HG03354 (cell line): ENCODE results near the gene LCN6.
"Not testable (repeated sequence)": the region's sequence is repeated elsewhere in the genome, so short reads cannot be mapped to it uniquely, and the experiment has no call there.

Source experiments
- ATAC-seq: cut with Tn5 transposase; IDR thresholded peaks from one replicate; pipeline ENCODE4 v1.9.1; 2021; ENCODE audit warnings: mild to moderate bottlenecking; ENCODE audit not compliant: unreplicated experiment, poor library complexity, severe bottlenecking

Gene LCN6

DNA sequence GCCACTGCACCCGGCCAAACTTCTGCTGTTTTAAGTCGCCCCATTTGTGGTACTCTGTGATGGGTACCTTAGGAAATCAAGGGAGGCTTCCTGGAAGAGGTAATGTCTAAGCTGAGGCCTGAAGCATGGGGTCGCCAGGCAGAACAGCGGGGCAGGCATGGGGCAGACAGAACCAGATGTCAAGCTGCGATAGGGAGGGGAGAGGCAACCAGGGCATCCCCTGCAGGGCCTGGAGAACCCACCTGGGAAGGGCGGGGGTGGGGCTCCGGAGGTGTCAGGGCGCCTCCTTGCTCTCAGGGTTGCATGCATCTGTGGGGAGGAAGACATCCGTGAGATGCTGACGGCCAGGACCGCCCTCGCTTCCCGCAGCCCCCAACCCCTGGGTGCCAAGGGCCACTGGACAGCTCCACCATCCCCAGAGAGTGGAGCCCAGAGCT is 13.2 kb upstream of the LCN6 start:
- ATAC-seq = no peak

DNA sequence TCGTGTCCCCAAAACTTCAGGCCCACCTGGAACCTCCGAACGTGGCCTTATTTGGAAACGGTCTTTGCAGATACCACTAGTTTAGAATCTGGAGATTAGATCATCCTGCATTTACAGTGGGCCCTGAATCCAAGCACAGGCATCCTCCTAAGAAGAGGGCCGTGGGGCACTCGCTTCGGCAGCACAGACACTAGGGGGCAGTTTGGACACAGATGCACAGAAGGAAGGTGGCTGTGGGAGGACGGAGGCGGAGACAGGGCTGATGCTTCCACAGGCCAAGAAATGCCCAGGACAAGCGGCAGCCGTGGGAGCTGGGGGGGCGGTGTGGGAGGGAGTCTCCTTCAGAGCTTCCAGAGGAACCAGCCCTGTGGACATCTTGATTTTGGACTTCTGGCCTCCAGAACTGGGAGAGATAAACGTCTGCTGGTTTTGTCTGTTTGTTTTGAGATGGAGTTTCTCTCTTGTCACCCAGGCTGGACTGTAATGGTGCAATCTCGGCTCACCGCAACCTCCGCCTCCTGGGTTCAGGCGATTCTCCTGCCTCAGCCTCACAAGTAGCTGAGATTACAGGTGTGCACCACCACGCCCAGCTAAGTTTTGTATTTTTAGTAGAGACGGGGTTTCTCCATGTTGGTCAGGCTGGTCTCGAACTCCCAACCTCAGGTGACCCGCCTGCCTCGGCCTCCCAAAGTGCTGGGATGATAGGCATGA is 12.7 kb upstream of the LCN6 start:
- ATAC-seq = not testable (repeated sequence)

GRCh38 chr9:136760424-136760823 is 12.1 kb upstream of the LCN6 start:
- ATAC-seq = no peak

- ATAC-seq = no peak
Measured at GRCh38 chr9:136759436-136760325, 11.4 kb upstream of the LCN6 start.

DNA sequence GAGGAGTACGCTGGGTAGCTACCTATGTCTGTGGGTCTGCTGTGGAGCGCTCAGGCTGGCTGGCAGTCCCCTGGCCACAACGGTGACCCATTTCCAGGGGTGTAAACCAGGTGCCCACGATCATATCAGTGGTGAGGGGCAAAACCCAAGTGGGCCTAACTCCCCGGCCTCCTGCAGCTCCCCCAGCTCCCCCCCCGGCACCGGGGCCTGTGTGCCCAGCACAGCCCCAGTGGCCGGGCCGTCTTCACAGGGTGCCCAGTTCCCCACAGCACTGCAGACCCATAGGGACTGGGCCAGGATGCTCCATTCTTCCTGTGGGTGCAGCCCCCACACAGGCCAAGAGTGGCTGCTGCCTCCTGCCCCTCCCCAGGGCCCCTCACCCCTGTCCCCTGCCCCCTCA is 10.7 kb upstream of the LCN6 start:
- no peak for ATAC-seq

DNA sequence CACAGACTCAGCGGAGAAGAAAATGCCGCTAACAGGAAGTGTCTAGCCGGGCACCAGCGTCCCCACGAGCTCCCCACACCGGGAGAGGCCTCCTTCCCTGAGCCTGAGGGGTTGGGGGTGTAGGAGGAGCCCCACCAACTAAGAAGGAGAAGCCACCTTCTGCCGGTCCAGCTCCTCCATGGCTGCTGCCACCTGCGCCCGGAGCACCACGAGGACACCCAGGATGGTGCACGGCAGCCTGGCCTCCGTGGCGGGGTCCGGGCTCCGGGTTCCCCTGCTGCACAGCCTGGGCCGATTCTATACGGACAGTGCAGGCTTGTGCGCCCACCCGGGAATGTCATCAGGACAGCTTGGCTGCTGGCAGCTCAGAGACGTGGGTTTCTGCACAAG is 9.4 kb upstream of the LCN6 start:
- no peak for ATAC-seq

DNA sequence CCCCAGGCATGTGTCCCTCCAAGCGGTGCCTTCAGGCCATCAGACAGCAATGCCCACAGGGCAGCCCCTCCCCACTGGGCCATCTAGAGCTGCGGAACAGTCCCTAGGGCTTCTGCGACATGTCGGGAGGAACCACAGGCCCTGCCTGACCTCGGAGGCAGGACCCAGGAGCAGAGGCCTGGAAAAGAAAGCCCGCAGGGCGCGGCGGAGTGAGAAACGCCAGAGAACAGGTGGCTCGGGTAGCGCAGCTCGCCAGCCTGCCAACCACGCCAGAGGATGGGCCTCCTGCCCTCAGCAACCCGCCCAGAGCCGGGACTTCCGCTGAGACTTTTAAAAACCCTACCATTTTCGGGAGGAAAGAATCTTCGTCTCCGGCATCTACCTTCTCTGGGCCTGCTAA is 9.0 kb upstream of the LCN6 start:
- no peak for ATAC-seq

GRCh38 chr9:136756836-136757235 is 8.5 kb upstream of the LCN6 start:
- ATAC-seq = no peak

- no peak for ATAC-seq
Measured at GRCh38 chr9:136756134-136756438, 7.8 kb upstream of the LCN6 start.

DNA sequence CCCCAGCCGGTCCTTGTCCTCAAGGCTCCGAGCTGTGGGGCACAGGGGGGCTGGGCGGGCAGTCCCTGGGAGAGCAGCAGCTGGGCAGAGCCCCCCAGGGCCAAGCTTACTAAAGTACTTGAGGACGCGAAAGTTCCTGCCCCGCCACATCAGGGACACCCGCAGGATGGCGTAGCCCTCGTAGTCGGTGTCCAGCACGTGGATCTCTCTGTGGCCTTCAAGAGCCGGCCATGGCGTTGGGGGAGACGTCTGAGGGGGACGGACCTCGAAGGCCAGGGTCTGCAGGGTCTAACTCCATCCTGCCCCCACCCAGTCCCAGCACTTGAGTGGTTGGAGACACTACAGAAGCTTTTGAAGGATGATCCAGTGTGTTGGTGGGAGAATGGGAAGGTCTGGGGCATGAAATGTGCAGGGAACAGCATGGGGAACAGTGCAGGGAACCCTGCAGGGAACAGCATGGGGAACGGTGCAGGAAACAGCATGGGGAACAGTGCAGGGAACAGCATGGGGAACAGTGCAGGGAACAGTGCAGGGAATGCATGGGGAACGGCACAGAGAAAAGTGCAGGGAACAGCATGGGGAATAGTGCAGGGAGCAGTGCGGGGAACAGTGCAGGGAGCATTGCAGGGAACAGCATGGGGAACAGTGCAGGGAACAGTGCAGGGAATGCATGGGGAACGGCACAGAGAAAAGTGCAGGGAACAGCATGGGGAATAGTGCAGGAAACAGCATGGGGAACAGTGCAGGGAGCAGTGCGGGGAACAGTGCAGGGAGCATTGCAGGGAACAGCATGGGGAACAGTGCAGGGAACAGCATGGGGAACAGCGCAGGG is 7.2 kb upstream of the LCN6 start:
- ATAC-seq = not testable (repeated sequence)

DNA sequence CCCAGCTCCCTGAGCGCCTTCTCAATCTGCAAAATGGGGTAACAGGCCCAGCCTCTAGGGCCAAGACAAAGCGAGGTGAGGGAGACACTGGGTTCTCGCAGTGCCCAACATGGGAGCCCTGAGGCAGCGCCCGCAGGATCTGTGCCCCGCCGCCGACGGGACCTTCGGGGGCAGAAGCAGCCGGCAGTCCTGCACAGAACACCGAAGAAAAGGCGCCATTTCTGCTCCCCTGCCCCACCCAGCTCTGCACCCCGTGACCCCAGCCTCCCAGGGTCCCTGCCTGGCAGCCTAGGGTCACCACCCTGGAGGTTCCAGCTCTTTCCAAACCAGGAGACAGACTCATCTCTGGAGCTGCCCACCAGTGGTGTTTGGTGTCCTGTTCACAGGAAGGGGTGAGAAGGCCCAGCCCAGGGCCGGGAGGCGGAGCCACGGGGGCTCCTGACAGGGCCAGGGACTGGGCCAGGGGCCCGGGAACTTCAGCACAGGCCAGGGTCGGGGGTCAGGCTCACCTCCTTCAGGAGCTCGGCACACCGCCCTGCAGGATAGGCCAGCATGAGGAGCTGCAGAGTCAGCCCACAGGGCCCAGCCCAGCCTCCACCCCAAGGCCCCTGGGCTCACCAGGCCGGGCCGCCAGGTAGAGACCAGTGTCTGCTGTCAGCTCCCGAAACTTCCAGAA is 6.4 kb upstream of the LCN6 start:
- ATAC-seq = no peak

GRCh38 chr9:136754059-136754572 is 5.8 kb upstream of the LCN6 start:
- no peak for ATAC-seq

DNA sequence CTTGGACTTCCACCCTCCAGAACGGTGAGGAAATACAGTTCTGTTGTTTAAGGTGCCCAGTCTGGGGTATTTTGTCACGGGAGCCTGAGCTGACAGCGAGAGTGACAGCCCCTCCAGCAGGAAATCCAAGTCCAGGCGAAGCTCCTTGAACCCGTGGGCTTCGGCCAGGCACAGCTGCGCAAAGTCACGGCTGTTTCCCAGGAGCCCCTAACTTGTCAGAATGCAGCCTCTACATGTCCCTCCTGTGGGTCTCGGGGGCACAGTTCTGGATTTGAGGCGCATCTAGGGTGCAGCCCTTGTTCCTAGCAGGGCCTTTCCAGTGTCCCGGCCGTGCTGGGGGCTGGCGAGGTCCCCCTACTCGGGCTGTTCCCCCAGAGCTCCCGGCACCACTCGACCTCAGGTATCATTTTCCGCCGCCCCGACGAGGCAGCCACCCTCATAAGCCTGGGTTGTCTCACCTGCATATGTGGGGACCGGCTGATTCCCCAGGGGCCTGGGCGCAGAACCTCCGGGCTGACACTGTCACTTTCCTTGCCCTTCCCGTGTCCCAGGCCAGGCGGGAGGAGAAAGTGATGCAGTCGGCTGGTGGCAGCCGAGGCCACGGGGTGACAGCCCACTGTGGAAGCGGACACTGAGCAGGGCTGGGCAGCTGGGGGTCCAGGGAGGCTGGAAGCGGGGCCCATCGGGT is 5.2 kb upstream of the LCN6 start:
- ATAC-seq = no peak

GRCh38 chr9:136751814-136752213 is 3.5 kb upstream of the LCN6 start:
- ATAC-seq = no peak

GRCh38 chr9:136751244-136751643 is 2.9 kb upstream of the LCN6 start:
- ATAC-seq = no peak

DNA sequence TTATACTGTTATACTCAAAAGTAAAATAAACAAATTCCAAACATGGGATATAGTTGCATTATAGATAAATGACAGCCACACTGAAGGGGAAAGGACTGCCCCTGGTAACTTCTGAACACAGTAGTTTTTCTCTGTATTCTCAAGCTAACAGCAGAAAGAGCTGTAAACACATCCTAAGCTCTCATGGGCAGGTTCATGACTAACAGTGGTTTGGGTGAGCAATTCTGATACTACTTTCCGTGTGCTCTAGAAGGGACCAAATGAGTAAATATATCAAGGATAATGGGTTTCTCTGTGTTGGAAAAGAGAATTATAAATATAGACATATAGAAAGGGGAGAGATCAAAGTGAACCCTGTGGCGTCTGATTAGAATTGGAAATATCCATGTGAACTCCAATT is 2.2 kb upstream of the LCN6 start:
- no peak for ATAC-seq

- ATAC-seq = no peak
Measured at GRCh38 chr9:136748666-136749611, 614 bp upstream of the LCN6 start.
